ENCODE data around the gene ZBTB25.

Gene ZBTB25

GRCh38 chr14:64407329-64407728 is 96.3 kb downstream of the ZBTB25 start:
- H3K4me3 ChIP-seq (ENCODE audit: low read depth, low read length), result no peak overlapping the region
- POLR2A ChIA-PET, result no interaction called here
- TF ChIP-seq, protein P1, sequence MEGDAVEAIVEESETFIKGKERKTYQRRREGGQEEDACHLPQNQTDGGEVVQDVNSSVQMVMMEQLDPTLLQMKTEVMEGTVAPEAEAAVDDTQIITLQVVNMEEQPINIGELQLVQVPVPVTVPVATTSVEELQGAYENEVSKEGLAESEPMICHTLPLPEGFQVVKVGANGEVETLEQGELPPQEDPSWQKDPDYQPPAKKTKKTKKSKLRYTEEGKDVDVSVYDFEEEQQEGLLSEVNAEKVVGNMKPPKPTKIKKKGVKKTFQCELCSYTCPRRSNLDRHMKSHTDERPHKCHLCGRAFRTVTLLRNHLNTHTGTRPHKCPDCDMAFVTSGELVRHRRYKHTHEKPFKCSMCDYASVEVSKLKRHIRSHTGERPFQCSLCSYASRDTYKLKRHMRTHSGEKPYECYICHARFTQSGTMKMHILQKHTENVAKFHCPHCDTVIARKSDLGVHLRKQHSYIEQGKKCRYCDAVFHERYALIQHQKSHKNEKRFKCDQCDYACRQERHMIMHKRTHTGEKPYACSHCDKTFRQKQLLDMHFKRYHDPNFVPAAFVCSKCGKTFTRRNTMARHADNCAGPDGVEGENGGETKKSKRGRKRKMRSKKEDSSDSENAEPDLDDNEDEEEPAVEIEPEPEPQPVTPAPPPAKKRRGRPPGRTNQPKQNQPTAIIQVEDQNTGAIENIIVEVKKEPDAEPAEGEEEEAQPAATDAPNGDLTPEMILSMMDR (IDR thresholded peaks at IDR 0.05; ENCODE audit: insufficient read depth, low read length, missing control alignments), result no peak
- DNase-seq (ENCODE audit: low read depth, low spot score), result no peak
- CTCF ChIA-PET, result interaction anchor here (1.1 kb wide), 1 partner anchor 24 kb away, joined by 3 read pairs; no protein-coding TSS in a partner anchor

GRCh38 chr14:64405295-64405694 is 98.3 kb downstream of the ZBTB25 start:
- POLR2A ChIA-PET, result no interaction called here

GRCh38 chr14:64401949-64402348 is 101.7 kb downstream of the ZBTB25 start:
- TF ChIP-seq, protein P1 (IDR thresholded peaks at IDR 0.05; ENCODE audit: insufficient read depth, low read length, missing control alignments), result no peak
- no peak overlapping the region for H3K4me3 ChIP-seq (ENCODE audit: low read depth, low read length)
- POLR2A ChIA-PET, result no interaction called here
- CTCF ChIA-PET, result interaction anchor here (1.2 to 9.3 kb wide), 5 partner anchors 10 to 77 kb away, joined by 3 to 44 read pairs (median 7); no protein-coding TSS in a partner anchor
- DNase-seq (ENCODE audit: low read depth, low spot score), result no peak

More at GRCh38 chr14:64405295-64405694, 98.3 kb downstream of the ZBTB25 start:
- CTCF ChIA-PET, result interaction anchor here (0.8 to 1.1 kb wide), 2 partner anchors 25 to 73 kb away, joined by 3 read pairs; no protein-coding TSS in a partner anchor
- no peak overlapping the region for H3K4me3 ChIP-seq (ENCODE audit: low read depth, low read length)
- TF ChIP-seq, protein P1 (IDR thresholded peaks at IDR 0.05; ENCODE audit: insufficient read depth, low read length, missing control alignments), result no peak
- DNase-seq (ENCODE audit: low read depth, low spot score), result no peak

DNA sequence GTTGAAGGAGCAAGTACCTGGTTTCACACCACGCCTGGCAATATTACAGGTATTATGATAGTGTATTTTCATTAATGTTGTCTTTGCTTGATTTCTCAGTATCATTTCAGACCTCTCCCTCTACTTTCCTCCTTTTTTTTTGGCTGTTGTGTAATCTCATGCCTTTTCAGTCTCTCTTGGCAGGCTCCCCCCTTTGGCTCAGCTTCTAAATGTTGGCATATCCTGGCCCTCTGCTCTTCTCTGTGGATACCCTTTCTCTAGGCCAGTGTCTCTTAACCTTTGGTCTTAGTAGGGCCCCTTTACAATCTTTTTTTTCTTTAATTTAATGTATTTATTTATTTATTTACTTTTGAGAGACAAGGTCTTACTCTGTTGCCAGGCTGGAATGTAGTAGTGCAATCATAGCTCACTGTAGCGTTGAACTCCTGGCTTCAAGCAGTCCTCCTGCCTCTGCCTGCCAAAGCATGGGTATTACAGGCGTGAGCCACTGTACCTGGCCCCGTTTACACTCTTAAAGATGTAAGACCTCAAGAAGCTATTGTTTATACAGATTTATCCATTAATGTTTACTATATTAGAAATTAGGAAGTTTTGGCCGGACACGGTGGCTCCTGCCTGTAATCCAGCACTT is 102.7 kb downstream of the ZBTB25 start:
- POLR2A ChIA-PET, result no interaction called here
- CTCF ChIA-PET, result interaction anchor here (1.2 to 9.3 kb wide), 5 partner anchors 9 to 78 kb away, joined by 3 to 44 read pairs (median 7); no protein-coding TSS in a partner anchor
- TF ChIP-seq, protein P1 (IDR thresholded peaks at IDR 0.05; ENCODE audit: insufficient read depth, low read length, missing control alignments), result no peak
- DNase-seq (ENCODE audit: low read depth, low spot score), result no peak
- H3K4me3 ChIP-seq (ENCODE audit: low read depth, low read length), result no peak overlapping the region
